Neural progenitor cell (in vitro differentiated cells): Measurements from ENCODE around the gene DAB2. TPM values are rescaled to one million over a fixed set of nuclear protein-coding genes. Genes with fewer than 3 reads are reported as not detected.

Source experiments
- DNase-seq: peaks from one replicate; pipeline ENCODE4 v3.0.0-alpha.2; 2016; ENCODE audit warnings: low spot score
- H2AFZ ChIP-seq: fragments of 200-600 bp; sonication (generic); replicated peaks from 2 replicates; pipeline ENCODE4 v1.6.1; 2016; ENCODE audit warnings: antibody characterized with exemption
- H3F3A ChIP-seq: fragments of 200-600 bp; sonication (generic); 2 replicates; pipeline ENCODE4 v1.6.1; 2016; ENCODE audit warnings: antibody characterized with exemption, low read depth
- H3K27ac ChIP-seq: fragments of 200-600 bp; sonication (generic); 2 replicates; pipeline ENCODE4 v1.5.1; 2016; ENCODE audit warnings: mild to moderate bottlenecking
- H3K27me3 ChIP-seq: fragments of 200-600 bp; sonication (generic); 2 replicates; pipeline ENCODE4 v1.6.1; 2016; ENCODE audit warnings: mild to moderate bottlenecking, moderate library complexity
- H3K36me3 ChIP-seq: fragments of 200-600 bp; sonication (generic); 2 replicates; pipeline ENCODE4 v1.5.1; 2016
- H3K4me1 ChIP-seq: fragments of 200-600 bp; sonication (generic); 2 replicates; pipeline ENCODE4 v1.6.1; 2016; ENCODE audit warnings: mixed run types
- H3K4me2 ChIP-seq: fragments of 200-600 bp; sonication (generic); 2 replicates; pipeline ENCODE4 v1.6.1; 2016
- H3K4me3 ChIP-seq: fragments of 200-600 bp; sonication (generic); 2 replicates; pipeline ENCODE4 v1.5.1; 2016
- H3K79me2 ChIP-seq: fragments of 200-600 bp; sonication (generic); 2 replicates; pipeline ENCODE4 v1.6.1; 2016; ENCODE audit warnings: low read depth
- H3K9ac ChIP-seq: fragments of 200-600 bp; sonication (generic); 2 replicates; pipeline ENCODE4 v1.6.1; 2016
- H3K9me3 ChIP-seq: fragments of 200-600 bp; sonication (generic); 2 replicates; pipeline ENCODE4 v1.5.1; 2016; ENCODE audit warnings: low read depth
- H4K20me1 ChIP-seq: fragments of 200-600 bp; sonication (generic); 2 replicates; pipeline ENCODE4 v1.6.1; 2016; ENCODE audit warnings: low read depth
- H3K27ac Mint-ChIP-seq: 3 replicates; pipeline ENCODE4 v1.8.0; 2021; ENCODE audit warnings: mixed read lengths
- H3K27me3 Mint-ChIP-seq: 2 replicates; pipeline ENCODE4 v1.8.0; 2022; ENCODE audit warnings: low read depth, mild to moderate bottlenecking, inconsistent platforms, moderate library complexity, mixed read lengths; ENCODE audit not compliant: insufficient read depth
- H3K36me3 Mint-ChIP-seq: 3 replicates; pipeline ENCODE4 v1.8.0; 2021; ENCODE audit warnings: mixed read lengths
- H3K4me1 Mint-ChIP-seq: 3 replicates; pipeline ENCODE4 v1.8.0; 2021; ENCODE audit warnings: mixed read lengths
- H3K4me3 Mint-ChIP-seq: 3 replicates; pipeline ENCODE4 v1.8.0; 2021; ENCODE audit warnings: mild to moderate bottlenecking, moderate library complexity, mixed read lengths
- H3K9me3 Mint-ChIP-seq: 3 replicates; pipeline ENCODE4 v1.8.0; 2020; ENCODE audit warnings: mixed read lengths
- EZH2 ChIP-seq: fragments of 200-600 bp; sonication (generic); IDR thresholded peaks from 2 replicates; pipeline ENCODE4 v1.6.1; 2017; ENCODE audit warnings: antibody characterized with exemption, mild to moderate bottlenecking, moderate library complexity
- EZH2phosphoT487 ChIP-seq: fragments of 200-600 bp; sonication (generic); IDR thresholded peaks from 2 replicates; pipeline ENCODE4 v1.6.1; 2017; ENCODE audit warnings: antibody characterized with exemption
- total RNA-seq: library from RNA; depleted of rRNA; stranded (reverse); fragments of >200 nt; gene quantifications from 2 replicates; pipeline ENCODE4 v1.2.3, GENCODE V29; 2015; ENCODE audit warnings: low replicate concordance
- TF ChIP-seq, protein P1 (sequence below): fragments of 200-600 bp; sonication (generic); IDR thresholded peaks from 2 replicates; pipeline ENCODE4 v1.5.1; 2017; ENCODE audit warnings: antibody characterized with exemption, mild to moderate bottlenecking

The DAB2 gene
- total RNA-seq, 1 donor from 2014 or later, result 9.9 TPM

- Histone ChIP-seq H3K36me3 (no peaks in the 10 kb centered on the region), H3F3A (no peaks in the 10 kb centered on the region), H3K27ac (no peak overlapping the region), H3K79me2 (no peaks in the 10 kb centered on the region), H4K20me1 (no peaks in the 10 kb centered on the region), H3K27me3 (no peaks in the 10 kb centered on the region), H3K4me3 (no peak overlapping the region), H3K4me2 (no peak overlapping the region), H3K9ac (no peak overlapping the region), H3K9me3 (no peaks in the 10 kb centered on the region), H2AFZ (no peak overlapping the region), H3K4me1 (no peaks in the 10 kb centered on the region)
- Mint-ChIP-seq H3K9me3 (no peaks in the 10 kb centered on the region), H3K36me3 (no peaks in the 10 kb centered on the region), H3K27ac (no peak overlapping the region), H3K4me3 (no peak overlapping the region), H3K4me1 (no peaks in the 10 kb centered on the region), H3K27me3 (no peaks in the 10 kb centered on the region)
- DNase-seq, result no peak
- TF ChIP-seq EZH2phosphoT487, result no peak
- TF ChIP-seq EZH2, result no peak
- TF ChIP-seq, protein P1, sequence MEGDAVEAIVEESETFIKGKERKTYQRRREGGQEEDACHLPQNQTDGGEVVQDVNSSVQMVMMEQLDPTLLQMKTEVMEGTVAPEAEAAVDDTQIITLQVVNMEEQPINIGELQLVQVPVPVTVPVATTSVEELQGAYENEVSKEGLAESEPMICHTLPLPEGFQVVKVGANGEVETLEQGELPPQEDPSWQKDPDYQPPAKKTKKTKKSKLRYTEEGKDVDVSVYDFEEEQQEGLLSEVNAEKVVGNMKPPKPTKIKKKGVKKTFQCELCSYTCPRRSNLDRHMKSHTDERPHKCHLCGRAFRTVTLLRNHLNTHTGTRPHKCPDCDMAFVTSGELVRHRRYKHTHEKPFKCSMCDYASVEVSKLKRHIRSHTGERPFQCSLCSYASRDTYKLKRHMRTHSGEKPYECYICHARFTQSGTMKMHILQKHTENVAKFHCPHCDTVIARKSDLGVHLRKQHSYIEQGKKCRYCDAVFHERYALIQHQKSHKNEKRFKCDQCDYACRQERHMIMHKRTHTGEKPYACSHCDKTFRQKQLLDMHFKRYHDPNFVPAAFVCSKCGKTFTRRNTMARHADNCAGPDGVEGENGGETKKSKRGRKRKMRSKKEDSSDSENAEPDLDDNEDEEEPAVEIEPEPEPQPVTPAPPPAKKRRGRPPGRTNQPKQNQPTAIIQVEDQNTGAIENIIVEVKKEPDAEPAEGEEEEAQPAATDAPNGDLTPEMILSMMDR, result no peak
These were observed 82.3 kb downstream of the DAB2 start for GRCh38 chr5:39342460-39342859.

- H3K9me3 ChIP-seq, result no peaks in the 10 kb centered on the region
These were observed 82.9 kb downstream of the DAB2 start for GRCh38 chr5:39341896-39342295.

DNA sequence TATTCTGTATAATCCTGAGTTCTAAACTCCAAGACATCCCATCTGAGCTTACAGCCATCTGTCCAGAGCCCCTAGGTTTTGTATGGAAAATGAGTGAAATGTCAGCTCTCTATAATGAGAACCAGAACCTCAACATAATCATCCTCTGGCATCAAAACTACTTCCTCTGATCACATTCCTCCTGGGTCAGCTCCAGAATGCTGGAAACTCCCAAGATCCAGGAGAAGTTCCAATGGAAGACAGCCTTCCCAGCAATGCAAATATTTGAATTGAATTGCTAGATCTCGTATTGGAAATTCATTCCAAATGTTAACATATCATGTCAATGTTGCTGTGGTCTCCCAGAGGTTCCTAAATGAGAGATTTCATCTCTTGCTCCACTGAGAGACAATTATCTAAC is 84.3 kb downstream of the DAB2 start:
- Mint-ChIP-seq H3K9me3 (no peaks in the 10 kb centered on the region), H3K4me1 (no peaks in the 10 kb centered on the region), H3K27ac (no peak overlapping the region), H3K27me3 (no peaks in the 10 kb centered on the region), H3K4me3 (no peak overlapping the region), H3K36me3 (no peaks in the 10 kb centered on the region)
- no peak overlapping the region for H3K27ac ChIP-seq
- H3K4me1 ChIP-seq, result no peaks in the 10 kb centered on the region
- TF ChIP-seq EZH2phosphoT487 (no peak), EZH2 (no peak)
- TF ChIP-seq, protein P1, result no peak
- no peak overlapping the region for H3K9ac ChIP-seq
- H3K79me2 ChIP-seq, result no peaks in the 10 kb centered on the region
- no peak overlapping the region for H3K4me3 ChIP-seq
- no peaks in the 10 kb centered on the region for H3K9me3 ChIP-seq
- no peak overlapping the region for H3K4me2 ChIP-seq
- no peaks in the 10 kb centered on the region for H3F3A ChIP-seq
- no peak overlapping the region for H2AFZ ChIP-seq
- DNase-seq, result no peak
- H3K36me3 ChIP-seq, result no peaks in the 10 kb centered on the region
- H3K27me3 ChIP-seq, result no peaks in the 10 kb centered on the region
- H4K20me1 ChIP-seq, result no peaks in the 10 kb centered on the region

More at GRCh38 chr5:39341896-39342295, 82.9 kb downstream of the DAB2 start:
- Histone ChIP-seq H3K4me2 (no peak overlapping the region), H3K36me3 (no peaks in the 10 kb centered on the region), H2AFZ (no peak overlapping the region), H3K9ac (no peak overlapping the region), H3K27me3 (no peaks in the 10 kb centered on the region), H3F3A (no peaks in the 10 kb centered on the region), H3K79me2 (no peaks in the 10 kb centered on the region), H3K4me3 (no peak overlapping the region), H3K27ac (no peak overlapping the region), H3K4me1 (no peaks in the 10 kb centered on the region), H4K20me1 (no peaks in the 10 kb centered on the region)
- DNase-seq, result no peak
- no peak overlapping the region for H3K4me3 Mint-ChIP-seq
- no peaks in the 10 kb centered on the region for H3K9me3 Mint-ChIP-seq
- TF ChIP-seq EZH2phosphoT487 (no peak), EZH2 (no peak)
- TF ChIP-seq, protein P1, result no peak
- H3K27me3 Mint-ChIP-seq, result no peaks in the 10 kb centered on the region
- H3K36me3 Mint-ChIP-seq, result no peaks in the 10 kb centered on the region
- H3K27ac Mint-ChIP-seq, result no peak overlapping the region
- no peaks in the 10 kb centered on the region for H3K4me1 Mint-ChIP-seq
